GM21515 (cell line): ENCODE measurements around the gene CHPT1.
"Not testable (repeated sequence)": the region's sequence is repeated elsewhere in the genome, so short reads cannot be mapped to it uniquely, and the experiment has no call there.

Experiments
- ATAC-seq: cut with Tn5 transposase; IDR thresholded peaks from one replicate; pipeline ENCODE4 v1.9.1; 2021; ENCODE audit not compliant: unreplicated experiment

The CHPT1 gene

GRCh38 chr12:101697197-101697929, at the start of gene CHPT1:
CHPT1 (plus strand) TSS chr12:101697640; CDS start chr12:101697862, 222 bp downstream.
- ATAC-seq: peak; percentile 74

GRCh38 chr12:101647711-101648110, 49.7 kb upstream of the CHPT1 start:
- no peak for ATAC-seq

GRCh38 chr12:101648195-101648594, 49.2 kb upstream of the CHPT1 start:
- ATAC-seq: no peak

GRCh38 chr12:101650346-101651117, 46.9 kb upstream of the CHPT1 start:
- no peak for ATAC-seq

GRCh38 chr12:101653030-101653429, 44.4 kb upstream of the CHPT1 start:
- ATAC-seq: no peak

GRCh38 chr12:101653503-101653902, 43.9 kb upstream of the CHPT1 start:
- ATAC-seq: no peak

GRCh38 chr12:101654442-101654841, 43.0 kb upstream of the CHPT1 start:
- ATAC-seq: no peak

GRCh38 chr12:101655393-101655792, 42.0 kb upstream of the CHPT1 start:
- no peak for ATAC-seq

- ATAC-seq: not testable (repeated sequence)
These were observed 36.8 kb upstream of the CHPT1 start for GRCh38 chr12:101660662-101661061.

- no peak for ATAC-seq
These were observed 34.1 kb upstream of the CHPT1 start for GRCh38 chr12:101663298-101663697.

- no peak for ATAC-seq
These were observed 32.4 kb upstream of the CHPT1 start for GRCh38 chr12:101664992-101665391.

- no peak for ATAC-seq
These were observed 31.2 kb upstream of the CHPT1 start for GRCh38 chr12:101666052-101666728.

GRCh38 chr12:101667591-101667990, 29.8 kb upstream of the CHPT1 start:
- no peak for ATAC-seq

- no peak for ATAC-seq
These were observed 27.3 kb upstream of the CHPT1 start for GRCh38 chr12:101670007-101670671.

- peak; percentile 85 for ATAC-seq
These were observed 26.2 kb upstream of the CHPT1 start for GRCh38 chr12:101671157-101671791.

- ATAC-seq: peak; percentile 18
These were observed 25.6 kb upstream of the CHPT1 start for GRCh38 chr12:101671833-101672232.

GRCh38 chr12:101675555-101675954, 21.9 kb upstream of the CHPT1 start:
- no peak for ATAC-seq

GRCh38 chr12:101676497-101676896, 20.9 kb upstream of the CHPT1 start:
- ATAC-seq: not testable (repeated sequence)

GRCh38 chr12:101678081-101678480, 19.4 kb upstream of the CHPT1 start:
- ATAC-seq: no peak

- ATAC-seq: no peak
These were observed 17.2 kb upstream of the CHPT1 start for GRCh38 chr12:101680240-101680639.

GRCh38 chr12:101680647-101681046, 16.8 kb upstream of the CHPT1 start:
- ATAC-seq: no peak
